Measurements from ENCODE around the gene ZNF100. TPM values are rescaled to one million over a fixed set of nuclear protein-coding genes. Genes with fewer than 3 reads are reported as not detected.
"Not testable (repeated sequence)": the region's sequence is repeated elsewhere in the genome, so short reads cannot be mapped to it uniquely, and the experiment has no call there.

The ZNF100 gene
- 6.1 TPM for polyA plus RNA-seq (ENCODE audit: insufficient read length)

- DNase-seq = peak; percentile 94
Measured at GRCh38 chr19:21767065-21767800, at the start of gene ZNF100. ZNF100 (minus strand) TSS chr19:21767579; CDS start chr19:21767429, 150 bp downstream.

- no peak for DNase-seq
Measured at GRCh38 chr19:21812448-21812847, 45.1 kb upstream of the ZNF100 start.

- DNase-seq = not testable (repeated sequence)
Measured at GRCh38 chr19:21808400-21809000, 41.1 kb upstream of the ZNF100 start.

- DNase-seq = no peak
Measured at GRCh38 chr19:21789466-21790085, 22.2 kb upstream of the ZNF100 start.

- no peak for DNase-seq
Measured at GRCh38 chr19:21786936-21787335, 19.6 kb upstream of the ZNF100 start.

- DNase-seq = not testable (repeated sequence)
Measured at GRCh38 chr19:21775792-21776191, 8.4 kb upstream of the ZNF100 start.

- not testable (repeated sequence) for DNase-seq
Measured at GRCh38 chr19:21766705-21767064, 694 bp downstream of the ZNF100 start.

- DNase-seq = no peak
Measured at GRCh38 chr19:21765151-21765550, 2.2 kb downstream of the ZNF100 start.

- DNase-seq = not testable (repeated sequence)
Measured at GRCh38 chr19:21761547-21761946, 5.8 kb downstream of the ZNF100 start.

GRCh38 chr19:21758296-21758695 is 9.1 kb downstream of the ZNF100 start:
- no peak for DNase-seq

GRCh38 chr19:21755555-21755954 is 11.8 kb downstream of the ZNF100 start:
- not testable (repeated sequence) for DNase-seq

- DNase-seq = no peak
Measured at GRCh38 chr19:21751384-21751783, 16.0 kb downstream of the ZNF100 start.

GRCh38 chr19:21750586-21751128 is 16.7 kb downstream of the ZNF100 start:
- DNase-seq = no peak

- DNase-seq = no peak
Measured at GRCh38 chr19:21749090-21749489, 18.3 kb downstream of the ZNF100 start.

GRCh38 chr19:21748088-21748487 is 19.3 kb downstream of the ZNF100 start:
- DNase-seq = no peak

GRCh38 chr19:21740559-21740958 is 26.8 kb downstream of the ZNF100 start:
- DNase-seq = no peak

- not testable (repeated sequence) for DNase-seq
Measured at GRCh38 chr19:21726942-21727747, 40.2 kb downstream of the ZNF100 start.

GRCh38 chr19:21713761-21714160 is 53.6 kb downstream of the ZNF100 start:
- DNase-seq = no peak

- DNase-seq = no peak
Measured at GRCh38 chr19:21709464-21709863, 57.9 kb downstream of the ZNF100 start.

GRCh38 chr19:21707878-21708277 is 59.5 kb downstream of the ZNF100 start:
- DNase-seq = not testable (repeated sequence)

GRCh38 chr19:21707065-21707464 is 60.3 kb downstream of the ZNF100 start:
- DNase-seq = no peak

- no peak for DNase-seq
Measured at GRCh38 chr19:21705393-21705792, 62.0 kb downstream of the ZNF100 start.

- DNase-seq = no peak
Measured at GRCh38 chr19:21704320-21704719, 63.1 kb downstream of the ZNF100 start.
